H1 (cell line): ENCODE results near the gene TEX36.

Experiments
- ATF3 ChIP-seq: IDR thresholded peaks from 2 replicates; pipeline ENCODE4 v1.6.1; 2011; ENCODE audit warnings: low read depth, mild to moderate bottlenecking, low read length; ENCODE audit not compliant: insufficient read depth
- BACH1 ChIP-seq: IDR thresholded peaks from 2 replicates; pipeline ENCODE4 v1.6.1; 2012; ENCODE audit warnings: low read length, improper control_type of control experiment
- BRCA1 ChIP-seq: IDR thresholded peaks from 2 replicates; pipeline ENCODE4 v1.6.1; 2012; ENCODE audit warnings: low read depth, low read length, improper control_type of control experiment
- CREB1 ChIP-seq: IDR thresholded peaks from 2 replicates; pipeline ENCODE4 v1.6.1; 2012; ENCODE audit warnings: inconsistent platforms
- CTCF ChIP-seq, 3 experiments: IDR thresholded peaks; 1 replicate in 2 of 3; 2 replicates in 1 of 3; pipeline versions ENCODE4 v1.5.1 to v1.6.1; 2011; ENCODE audit warnings: low read length in 3 of 3, mild to moderate bottlenecking in 3 of 3, inconsistent platforms in 2 of 3, low read depth in 1 of 3, moderate library complexity in 1 of 3; ENCODE audit not compliant: insufficient read depth in 1 of 3; ENCODE audit errors: control extremely low read depth in 1 of 3
- EZH2 ChIP-seq: fragments of 200-600 bp; sonication (generic); IDR thresholded peaks from 2 replicates; pipeline ENCODE4 v1.7.1; 2012; ENCODE audit warnings: low read depth, mild to moderate bottlenecking, moderate library complexity, low read length, inconsistent platforms; ENCODE audit not compliant: severe bottlenecking
- GABPA ChIP-seq: IDR thresholded peaks from 2 replicates; pipeline ENCODE4 v1.6.1; 2011; ENCODE audit warnings: mild to moderate bottlenecking, low read length, moderate library complexity, borderline replicate concordance; ENCODE audit not compliant: insufficient read depth
- POLR2A ChIP-seq, 2 experiments: IDR thresholded peaks; 1 replicate in 1 of 2; 2 replicates in 1 of 2; pipeline ENCODE4 v1.6.1; 2011; ENCODE audit warnings: low read depth in 2 of 2, low read length in 2 of 2, mild to moderate bottlenecking in 2 of 2; ENCODE audit errors: control extremely low read depth in 1 of 2
- RFX5 ChIP-seq: IDR thresholded peaks from 2 replicates; pipeline ENCODE4 v1.6.1; 2011; ENCODE audit warnings: low read depth, low read length, improper control_type of control experiment, borderline replicate concordance
- RXRA ChIP-seq: IDR thresholded peaks from 2 replicates; pipeline ENCODE4 v1.6.1; 2011; ENCODE audit warnings: low read depth, mild to moderate bottlenecking, low read length, moderate library complexity; ENCODE audit not compliant: insufficient read depth
- SIN3A ChIP-seq, 2 experiments: IDR thresholded peaks in 1 of 2; conservative IDR thresholded peaks in 1 of 2; 2 replicates each; pipeline ENCODE4 v1.6.1; 2011 to 2012; ENCODE audit warnings: low read length in 2 of 2, improper control_type of control experiment in 1 of 2, low read depth in 1 of 2, mild to moderate bottlenecking in 1 of 2
- ZNF274 ChIP-seq: IDR thresholded peaks from 2 replicates; pipeline ENCODE4 v1.7.0; 2012; ENCODE audit warnings: low read length, borderline replicate concordance; ENCODE audit errors: extremely low read depth

DNA sequence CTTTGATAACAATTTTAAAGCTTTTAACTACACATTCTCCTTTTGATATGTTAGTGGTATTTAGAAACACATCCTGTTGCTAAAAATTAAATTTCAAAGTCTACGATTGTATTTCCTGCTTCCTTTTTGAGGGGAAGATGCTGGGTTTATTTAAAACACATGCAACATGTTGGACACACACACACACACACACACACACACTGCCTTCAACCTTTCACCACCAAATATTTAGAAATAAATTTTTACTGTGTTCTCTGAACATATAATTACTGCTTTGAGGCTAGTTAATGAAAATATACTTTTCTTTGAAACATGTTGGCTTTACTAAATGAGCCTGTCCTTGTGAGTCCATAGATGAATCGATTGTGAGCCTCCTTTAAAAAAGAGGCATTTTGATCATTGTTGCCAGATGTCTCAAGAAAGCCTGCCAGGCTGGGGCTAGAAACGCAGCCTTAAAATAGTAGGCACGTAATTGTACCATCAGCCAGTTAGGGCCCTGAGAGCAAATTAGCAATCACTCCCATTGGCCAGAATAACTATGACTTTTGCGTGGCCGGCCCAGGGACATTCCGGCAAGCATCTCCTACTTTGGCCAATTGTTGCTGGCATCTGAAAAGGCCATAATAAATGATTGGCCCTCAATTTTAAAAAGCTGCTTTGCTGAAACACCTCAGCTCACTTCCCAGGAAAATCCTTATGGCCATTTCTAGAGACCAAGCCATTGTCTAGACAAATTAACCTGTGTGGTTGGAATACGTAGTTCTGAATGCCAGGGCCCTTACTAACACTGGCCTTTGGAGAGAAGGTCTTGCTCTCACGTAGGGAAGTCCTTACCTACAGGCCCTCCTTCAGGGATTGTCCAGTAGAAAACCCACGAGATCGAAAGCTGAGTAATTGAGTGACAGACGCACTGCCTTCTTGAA is 9.9 kb upstream of the TEX36 start:
- TF ChIP-seq RFX5: no peak
- no peak for TF ChIP-seq CTCF (IDR thresholded peaks at IDR 0.05; ENCODE audit: control extremely low read depth in 1 of 3, insufficient read depth in 1 of 3, low read depth in 1 of 3, low read length in 3 of 3)
- no peak for TF ChIP-seq POLR2A (IDR thresholded peaks at IDR 0.05; ENCODE audit: control extremely low read depth in 1 of 2, low read depth in 2 of 2, low read length in 2 of 2)
- TF ChIP-seq RXRA: no peak
- no peak for TF ChIP-seq ZNF274
- no peak for TF ChIP-seq GABPA
- TF ChIP-seq SIN3A (conservative IDR thresholded peaks at IDR 0.05 in 1 of 2, IDR thresholded peaks at IDR 0.05 in 1 of 2; ENCODE audit: low read depth in 1 of 2, low read length in 2 of 2): no peak
- TF ChIP-seq BACH1: no peak
- TF ChIP-seq BRCA1: no peak
- TF ChIP-seq ATF3: no peak
- no peak for TF ChIP-seq EZH2
- TF ChIP-seq CREB1: no peak
